ENCODE measurements around the gene RNF213.

GRCh38 chr17:80287038-80287437 is 26.4 kb downstream of the RNF213 start:
- TF ChIP-seq CTCF (IDR thresholded peaks at IDR 0.05) (no peak), POLR2A (IDR thresholded peaks at IDR 0.05) (no peak)
